ENCODE measurements around the gene PTPRN2. TPM values are rescaled to one million over a fixed set of nuclear protein-coding genes. Genes with fewer than 3 reads are reported as not detected.

The PTPRN2 gene
- total RNA-seq, 1 donor from 2014 or later: 11.4 TPM

DNA sequence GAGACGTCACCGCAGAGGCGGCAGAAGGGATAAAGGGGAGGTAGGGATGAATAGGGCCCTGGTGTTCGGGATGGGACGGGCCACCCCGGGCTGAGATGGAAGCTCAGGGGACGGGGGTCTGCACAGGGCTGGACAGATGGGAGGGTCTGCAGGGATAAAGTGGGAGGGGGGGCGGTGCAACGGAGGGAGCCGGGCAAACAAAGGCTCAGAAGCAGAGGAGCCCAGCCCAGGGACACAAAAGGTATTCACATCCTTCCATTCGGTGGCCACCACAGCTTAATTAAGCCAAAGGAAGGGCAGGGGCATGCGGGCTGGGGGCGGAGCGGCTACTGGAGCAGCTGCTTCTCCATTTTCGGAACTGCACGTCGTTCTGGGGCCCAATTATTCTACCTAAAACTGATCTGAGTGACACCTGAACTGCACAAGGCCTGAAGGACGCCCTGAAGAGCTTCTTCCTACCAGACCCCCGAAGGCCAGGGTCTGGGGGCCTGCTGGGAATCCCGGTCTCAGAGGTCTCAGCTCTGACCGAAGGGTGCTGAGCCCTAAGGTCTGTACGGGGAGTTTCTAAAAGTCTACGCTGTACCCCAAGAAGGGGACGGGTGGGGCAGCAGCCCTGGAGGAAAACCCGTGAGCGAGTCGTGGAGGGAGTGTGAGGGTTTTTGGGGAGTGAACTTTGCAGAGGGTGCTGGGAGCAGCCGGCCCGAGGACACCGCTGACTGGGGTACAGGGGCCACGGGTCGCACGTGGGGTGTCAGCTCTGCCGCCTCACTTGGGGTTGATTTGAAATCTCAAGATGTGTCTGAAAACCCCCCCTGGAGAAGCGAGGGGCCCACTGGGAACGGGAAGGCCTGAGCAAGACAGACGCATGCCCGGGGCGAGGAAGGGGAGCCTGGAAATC is 916.0 kb downstream of the PTPRN2 start:
- Mint-ChIP-seq H3K27me3 (peaks cover 80% of the 10 kb centered on the region), H3K9me3 (ENCODE audit: low read depth) (no peaks in the 10 kb centered on the region), H3K4me3 (ENCODE audit: low read depth) (no peak overlapping the region), H3K4me1 (ENCODE audit: low read depth) (no peaks in the 10 kb centered on the region), H3K27ac (no peak overlapping the region), H3K36me3 (ENCODE audit: insufficient read depth) (no peaks in the 10 kb centered on the region)
- TF ChIP-seq, protein P1, sequence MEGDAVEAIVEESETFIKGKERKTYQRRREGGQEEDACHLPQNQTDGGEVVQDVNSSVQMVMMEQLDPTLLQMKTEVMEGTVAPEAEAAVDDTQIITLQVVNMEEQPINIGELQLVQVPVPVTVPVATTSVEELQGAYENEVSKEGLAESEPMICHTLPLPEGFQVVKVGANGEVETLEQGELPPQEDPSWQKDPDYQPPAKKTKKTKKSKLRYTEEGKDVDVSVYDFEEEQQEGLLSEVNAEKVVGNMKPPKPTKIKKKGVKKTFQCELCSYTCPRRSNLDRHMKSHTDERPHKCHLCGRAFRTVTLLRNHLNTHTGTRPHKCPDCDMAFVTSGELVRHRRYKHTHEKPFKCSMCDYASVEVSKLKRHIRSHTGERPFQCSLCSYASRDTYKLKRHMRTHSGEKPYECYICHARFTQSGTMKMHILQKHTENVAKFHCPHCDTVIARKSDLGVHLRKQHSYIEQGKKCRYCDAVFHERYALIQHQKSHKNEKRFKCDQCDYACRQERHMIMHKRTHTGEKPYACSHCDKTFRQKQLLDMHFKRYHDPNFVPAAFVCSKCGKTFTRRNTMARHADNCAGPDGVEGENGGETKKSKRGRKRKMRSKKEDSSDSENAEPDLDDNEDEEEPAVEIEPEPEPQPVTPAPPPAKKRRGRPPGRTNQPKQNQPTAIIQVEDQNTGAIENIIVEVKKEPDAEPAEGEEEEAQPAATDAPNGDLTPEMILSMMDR (IDR thresholded peaks at IDR 0.05; ENCODE audit: unreplicated experiment): no peak
- no peak for DNase-seq (ENCODE audit: low spot score, unreplicated experiment)

DNA sequence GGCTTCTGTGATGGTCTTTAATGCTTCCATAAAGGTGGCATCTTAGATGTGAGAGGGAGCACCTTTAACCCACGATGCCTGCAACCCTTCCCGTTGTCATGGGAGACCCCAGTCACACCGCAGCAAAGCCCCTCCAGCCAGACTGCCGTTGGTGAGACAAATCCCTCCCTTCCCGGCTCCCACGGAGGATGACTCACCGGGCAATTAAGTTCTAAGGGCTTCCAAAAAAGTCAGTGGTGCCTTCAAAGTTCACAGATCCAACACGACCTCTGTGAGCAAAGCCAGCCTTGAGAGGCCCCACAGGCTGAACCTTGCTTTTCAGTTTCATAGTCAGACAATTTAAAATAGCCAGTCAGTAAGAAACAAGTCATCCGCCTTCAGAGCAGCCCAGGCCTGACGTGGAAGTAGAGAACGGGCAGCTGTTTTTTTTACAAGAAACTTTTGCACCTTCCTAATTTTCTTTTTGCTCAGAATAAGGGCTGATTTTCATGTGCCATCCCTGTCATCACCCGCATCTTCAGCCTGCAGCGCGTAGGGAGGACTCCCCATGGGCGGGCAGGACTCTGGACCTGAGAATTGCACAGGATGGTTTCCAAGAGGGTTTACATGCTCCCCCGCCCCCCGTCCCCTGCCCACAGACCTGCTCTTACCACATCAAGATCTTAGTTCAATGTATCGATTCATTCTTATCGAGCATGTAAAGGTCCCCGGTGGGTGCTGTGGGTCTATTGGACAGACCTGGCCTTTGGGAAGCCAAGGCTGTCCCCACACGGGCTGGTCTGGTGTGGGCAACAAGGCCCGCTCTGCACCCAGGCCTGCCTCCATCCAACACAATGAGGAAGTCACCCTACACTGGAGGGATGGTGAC is 916.9 kb downstream of the PTPRN2 start:
- Mint-ChIP-seq H3K9me3 (ENCODE audit: low read depth) (no peaks in the 10 kb centered on the region), H3K36me3 (ENCODE audit: insufficient read depth) (no peaks in the 10 kb centered on the region), H3K27me3 (peaks cover 76% of the 10 kb centered on the region), H3K27ac (no peak overlapping the region), H3K4me1 (ENCODE audit: low read depth) (no peaks in the 10 kb centered on the region), H3K4me3 (ENCODE audit: low read depth) (no peak overlapping the region)
- DNase-seq (ENCODE audit: low spot score, unreplicated experiment): no peak
- TF ChIP-seq, protein P1 (IDR thresholded peaks at IDR 0.05; ENCODE audit: unreplicated experiment): no peak

DNA sequence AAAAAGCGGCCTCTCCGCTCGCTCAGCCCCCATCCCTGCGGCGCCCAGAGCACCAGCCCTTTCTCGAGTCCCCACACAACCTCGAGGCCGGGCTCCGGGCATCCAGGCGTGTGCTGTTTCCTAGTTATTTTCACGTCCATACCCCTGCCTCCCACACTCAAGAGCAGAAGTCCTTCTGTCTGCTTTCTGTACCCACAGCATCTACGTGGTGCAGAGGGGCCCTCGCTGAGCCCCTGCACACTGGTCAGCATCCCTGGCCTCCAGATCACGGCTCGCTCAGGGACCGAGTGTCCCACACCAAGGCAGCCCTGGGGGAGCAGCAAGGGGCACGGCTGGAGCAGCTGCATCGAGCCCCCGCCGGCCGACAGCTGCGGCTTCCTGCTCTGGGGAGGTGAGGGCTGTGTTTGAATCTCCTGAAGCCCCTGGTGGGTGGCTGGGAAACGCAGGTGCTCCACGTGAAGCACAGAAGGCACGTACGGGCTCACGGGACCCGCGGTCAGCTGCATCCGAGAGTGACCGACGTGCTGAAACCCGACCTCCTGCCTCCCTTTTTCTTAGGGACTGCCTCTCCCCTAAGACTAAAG is 917.8 kb downstream of the PTPRN2 start:
- no peak overlapping the region for H3K4me3 Mint-ChIP-seq (ENCODE audit: low read depth)

GRCh38 chr7:157668884-157669767 is 918.5 kb downstream of the PTPRN2 start:
- TF ChIP-seq, protein P1 (IDR thresholded peaks at IDR 0.05; ENCODE audit: unreplicated experiment): no peak
- H3K36me3 Mint-ChIP-seq (ENCODE audit: insufficient read depth): no peaks in the 10 kb centered on the region
- H3K4me1 Mint-ChIP-seq (ENCODE audit: low read depth): no peaks in the 10 kb centered on the region
- no peak for DNase-seq (ENCODE audit: low spot score, unreplicated experiment)
- H3K9me3 Mint-ChIP-seq (ENCODE audit: low read depth): no peaks in the 10 kb centered on the region
- no peak overlapping the region for H3K4me3 Mint-ChIP-seq (ENCODE audit: low read depth)
- H3K27ac Mint-ChIP-seq: no peak overlapping the region
- H3K27me3 Mint-ChIP-seq: peaks cover 62% of the 10 kb centered on the region

More for the DNA sequence above, 917.8 kb downstream of the PTPRN2 start:
- TF ChIP-seq, protein P1 (IDR thresholded peaks at IDR 0.05; ENCODE audit: unreplicated experiment): no peak
- Mint-ChIP-seq H3K27ac (no peak overlapping the region), H3K4me1 (ENCODE audit: low read depth) (no peaks in the 10 kb centered on the region), H3K27me3 (peaks cover 67% of the 10 kb centered on the region), H3K36me3 (ENCODE audit: insufficient read depth) (no peaks in the 10 kb centered on the region), H3K9me3 (ENCODE audit: low read depth) (no peaks in the 10 kb centered on the region)
- DNase-seq (ENCODE audit: low spot score, unreplicated experiment): no peak
